GM21825 (cell line): ENCODE data around the gene SLC38A10.

Experiments used
- ATAC-seq: cut with Tn5 transposase; IDR thresholded peaks from one replicate; pipeline ENCODE4 v1.9.1; 2021; ENCODE audit warnings: mild to moderate bottlenecking, moderate library complexity; ENCODE audit not compliant: unreplicated experiment

The SLC38A10 gene

GRCh38 chr17:81331527-81332043, 36.5 kb upstream of the SLC38A10 start:
- no peak for ATAC-seq

DNA sequence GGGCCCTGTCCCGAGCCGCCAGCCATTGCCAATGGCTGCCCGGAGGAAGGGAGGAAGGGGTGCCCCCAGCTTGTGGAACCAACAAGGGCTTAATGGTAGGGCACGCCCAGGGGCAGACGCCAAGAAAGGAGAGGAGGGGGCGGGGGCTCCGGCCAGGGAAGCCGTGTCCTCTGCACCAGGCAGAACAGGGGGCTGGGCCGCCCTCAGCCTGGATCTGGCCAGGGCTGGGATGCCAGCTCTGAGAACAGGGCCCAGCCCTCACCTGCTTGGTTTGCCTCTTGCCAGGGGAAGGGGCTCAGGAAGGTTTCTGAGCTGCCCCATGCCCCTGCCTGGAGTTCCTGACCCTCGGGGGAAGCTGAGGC, 35.8 kb upstream of the SLC38A10 start:
- ATAC-seq = no peak

- no peak for ATAC-seq
These were observed 35.1 kb upstream of the SLC38A10 start for GRCh38 chr17:81329927-81330883.

GRCh38 chr17:81328978-81329926, 34.1 kb upstream of the SLC38A10 start:
- no peak for ATAC-seq

GRCh38 chr17:81328489-81328888, 33.4 kb upstream of the SLC38A10 start:
- ATAC-seq = no peak

DNA sequence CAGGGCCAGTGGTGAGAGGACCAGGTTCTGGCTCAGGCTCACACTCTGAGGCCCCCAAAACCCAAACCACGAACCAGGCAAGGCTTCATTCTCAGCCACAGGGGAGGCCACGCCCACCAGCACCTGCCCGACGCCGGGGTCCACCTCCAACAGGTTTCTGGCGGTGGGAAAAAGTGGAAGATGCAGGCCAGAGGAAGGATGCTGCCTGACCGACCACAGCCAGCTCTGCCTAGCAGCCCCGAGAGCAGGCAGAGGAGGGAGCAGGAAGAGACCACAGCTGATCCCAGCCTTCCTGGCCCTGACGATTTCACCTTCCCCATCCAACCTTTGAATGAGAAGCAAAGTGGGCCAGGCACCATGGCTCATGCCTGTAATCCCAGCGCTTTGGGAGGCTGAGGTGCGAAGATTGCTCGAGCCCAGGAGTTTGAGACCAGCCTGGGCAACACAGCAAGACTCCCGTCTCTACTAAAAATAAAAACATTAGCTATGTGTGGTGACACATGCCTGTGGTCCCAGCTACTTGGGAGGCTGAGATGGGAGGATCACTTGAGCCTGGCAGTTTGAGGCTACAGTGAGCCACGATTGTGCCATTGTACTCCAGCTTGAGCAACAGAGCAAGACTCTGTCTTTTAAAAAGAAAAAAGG, 30.7 kb upstream of the SLC38A10 start:
- no peak for ATAC-seq

DNA sequence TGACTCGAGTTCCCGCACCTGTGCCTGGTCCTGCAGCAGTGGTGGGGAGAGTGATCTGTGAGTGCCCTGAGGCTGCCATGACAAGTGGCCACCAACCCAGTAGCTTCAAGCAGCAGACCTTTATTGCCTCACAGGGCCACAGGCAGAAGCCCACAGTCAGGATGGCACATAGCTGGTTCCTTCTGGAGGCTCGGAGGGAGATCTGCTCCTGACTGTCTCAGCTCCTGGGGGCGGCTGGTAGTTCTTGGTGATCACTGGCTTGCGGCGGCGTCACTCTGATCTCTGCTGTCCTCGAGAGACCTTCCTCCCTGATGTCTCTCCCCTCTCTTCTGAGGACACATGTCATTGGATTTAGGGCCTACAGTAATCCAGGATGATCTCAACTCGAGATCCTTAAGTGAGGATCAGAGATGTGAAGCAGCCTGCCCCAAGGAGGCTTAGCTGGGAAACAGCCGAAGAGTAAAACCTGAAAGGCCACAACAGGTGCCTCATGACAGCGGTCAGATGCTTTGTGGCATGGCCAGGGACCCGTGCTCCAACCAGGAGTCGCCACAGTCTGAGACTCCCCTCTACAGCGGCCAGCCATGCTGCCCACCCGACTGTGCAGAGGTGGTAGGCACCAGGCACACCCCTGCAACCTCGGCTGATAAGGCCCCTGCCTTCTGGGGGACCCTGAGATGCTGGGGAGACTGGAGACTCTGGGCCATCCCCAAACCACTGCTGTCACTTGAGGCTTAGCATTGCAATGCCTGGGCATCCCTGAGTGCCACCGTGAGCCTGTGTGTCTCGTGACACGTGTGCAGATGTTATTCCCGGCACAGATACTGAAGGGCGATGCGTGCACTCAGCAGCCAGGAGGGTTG, 30.0 kb upstream of the SLC38A10 start:
- ATAC-seq = no peak

DNA sequence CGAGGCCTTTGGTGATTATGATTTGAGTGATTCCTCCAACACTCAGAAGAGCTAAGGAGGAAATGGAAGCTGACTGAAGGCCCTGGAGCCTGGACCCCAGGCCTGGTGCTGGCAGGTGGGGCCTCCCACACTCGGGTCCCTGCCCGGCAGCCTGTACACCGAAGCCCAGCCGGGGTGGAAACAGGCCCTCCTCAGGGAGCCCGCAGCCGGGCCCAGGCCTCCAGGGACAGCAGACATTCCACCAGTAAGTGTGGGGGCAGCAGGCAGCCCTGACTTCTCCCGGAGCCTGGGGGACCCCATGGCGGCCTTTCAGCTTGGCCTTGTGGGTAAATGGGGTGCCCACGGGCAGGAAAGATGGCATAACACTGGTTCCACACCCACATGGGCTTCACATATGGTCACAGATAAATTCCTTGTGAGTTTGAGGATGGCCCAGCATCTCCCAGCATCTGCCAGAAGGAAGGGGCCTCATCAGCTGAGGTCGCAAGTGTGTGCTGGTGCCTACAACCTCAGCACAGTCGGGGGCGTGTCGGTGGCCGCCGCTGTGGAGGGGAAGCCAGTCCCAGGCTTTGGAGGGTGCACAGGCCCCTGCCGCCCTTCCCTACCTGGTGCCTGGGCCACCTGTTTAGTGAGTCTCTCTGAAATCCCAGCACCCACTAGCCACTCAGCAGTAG, 29.2 kb upstream of the SLC38A10 start:
- ATAC-seq = no peak

- ATAC-seq = no peak
These were observed 28.3 kb upstream of the SLC38A10 start for GRCh38 chr17:81323411-81323868.

- ATAC-seq = no peak
These were observed 27.9 kb upstream of the SLC38A10 start for GRCh38 chr17:81323083-81323369.

DNA sequence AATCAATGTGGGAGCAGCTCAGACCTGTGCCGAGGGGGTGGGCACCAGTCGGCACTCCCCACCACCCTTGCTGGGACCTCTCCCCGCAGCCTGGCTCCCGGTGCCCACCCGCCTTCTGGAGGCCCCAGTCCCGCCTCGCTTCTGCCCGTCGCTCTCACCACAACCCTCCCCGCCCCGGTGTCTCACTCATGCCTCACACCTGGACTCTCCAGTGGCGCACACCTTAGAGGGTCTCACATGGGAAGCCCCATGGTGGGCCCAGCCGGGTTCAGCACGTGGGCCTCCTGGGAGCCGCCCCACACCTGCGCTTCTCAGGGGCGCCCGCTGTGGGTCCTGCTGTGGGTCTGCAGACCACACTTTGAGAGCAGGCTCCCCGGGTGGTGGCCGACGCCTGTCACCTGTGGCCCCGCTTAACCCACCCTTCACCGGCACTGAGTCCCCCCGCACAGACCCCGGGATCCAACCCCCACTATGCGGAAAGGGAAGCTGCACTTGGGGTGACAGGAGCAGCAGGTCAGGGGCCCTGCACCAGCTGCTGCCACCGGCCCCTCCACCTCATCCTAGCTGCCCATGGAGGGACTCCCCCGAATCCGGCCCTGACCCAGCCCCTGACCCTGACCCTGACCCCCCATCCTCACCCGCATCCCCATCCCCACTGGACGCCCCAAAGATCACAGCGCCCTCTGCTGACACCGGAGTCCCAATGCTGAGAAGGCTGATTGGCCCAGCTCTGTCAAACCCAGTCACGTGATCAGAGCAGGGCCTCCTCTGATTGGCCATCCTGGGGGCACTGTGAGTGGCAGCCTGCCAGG, 27.4 kb upstream of the SLC38A10 start:
- no peak for ATAC-seq

DNA sequence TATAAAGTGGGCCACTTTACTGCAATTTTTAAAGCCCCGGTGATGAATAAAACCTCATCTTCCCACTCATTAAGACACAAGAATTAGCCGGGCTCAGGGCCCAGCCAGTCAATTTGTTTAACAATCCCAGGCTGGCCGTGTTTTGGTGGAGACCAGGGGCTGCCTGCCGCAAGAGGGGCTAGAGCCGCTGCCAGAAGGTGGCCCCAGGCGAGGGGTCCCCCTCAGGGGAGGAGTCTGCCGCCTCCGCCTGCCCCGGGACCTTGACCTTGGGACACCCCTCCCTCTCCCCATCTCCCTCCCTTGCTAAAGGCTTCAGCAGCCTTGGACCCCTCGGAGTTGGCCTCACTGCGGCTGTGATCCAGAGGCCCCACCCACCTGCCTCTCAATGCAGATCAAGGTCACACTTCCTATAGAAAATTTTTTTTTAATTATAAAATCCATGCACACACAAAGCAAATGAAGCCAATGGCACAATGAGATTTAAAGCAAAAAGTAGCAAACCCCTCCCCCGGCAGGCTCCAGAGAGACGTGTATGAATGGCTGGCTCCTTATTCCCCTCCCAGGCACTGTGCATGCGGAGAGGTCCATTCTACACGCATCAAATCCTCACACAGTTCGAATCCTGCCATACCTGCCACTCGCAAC, 23.0 kb upstream of the SLC38A10 start:
- no peak for ATAC-seq

- ATAC-seq = no peak
These were observed 22.4 kb upstream of the SLC38A10 start for GRCh38 chr17:81317530-81317821.

DNA sequence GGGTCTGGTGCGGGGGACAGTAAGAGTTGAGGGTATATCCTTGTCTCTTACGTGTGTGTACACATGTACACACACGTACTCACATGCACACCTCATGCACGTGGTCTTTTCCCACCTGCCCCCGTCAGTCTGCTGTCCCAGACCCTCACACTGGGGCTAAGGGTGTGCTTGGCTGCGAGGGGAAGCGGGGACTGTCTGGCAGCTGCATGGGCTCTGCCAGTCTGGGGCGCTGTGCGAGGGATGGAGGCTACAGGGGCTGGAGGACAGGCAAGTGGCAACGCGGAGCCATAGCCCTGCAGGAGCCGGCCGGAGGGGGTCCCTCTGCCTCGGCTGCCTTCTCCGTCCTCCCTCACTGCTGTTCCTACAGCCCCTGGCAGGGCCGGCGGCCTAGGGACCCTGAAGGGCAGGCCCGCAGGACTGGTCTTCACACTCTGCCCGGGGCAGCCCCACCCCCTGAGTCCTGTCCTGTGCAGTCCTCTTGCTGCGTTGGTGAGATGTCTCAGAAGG, 20.8 kb upstream of the SLC38A10 start:
- ATAC-seq = no peak

- no peak for ATAC-seq
These were observed 20.2 kb upstream of the SLC38A10 start for GRCh38 chr17:81315129-81315884.

GRCh38 chr17:81314398-81315081, 19.4 kb upstream of the SLC38A10 start:
- no peak for ATAC-seq
